IMR-90 (cell line): Measurements from ENCODE around the gene TNRC18. TPM values are rescaled to one million over a fixed set of nuclear protein-coding genes. Genes with fewer than 3 reads are reported as not detected.
"Not testable (repeated sequence)": the region's sequence is repeated elsewhere in the genome, so short reads cannot be mapped to it uniquely, and the experiment has no call there.

Source experiments
- ATAC-seq: fragments of 200-7000 bp; cut with Tn5 transposase; 2 replicates; pipeline ENCODE4 v1.9.1; 2020; ENCODE audit warnings: low read depth, mild to moderate bottlenecking, moderate library complexity
- BruUV-seq: library from RNA; stranded (reverse); fragments of 400-500 nt; replicated peaks from 2 replicates; lab custom pipeline; 2021; lab: Mats Ljungman, UMichigan
- CTCF ChIA-PET: fragments of 300-600 bp; formaldehyde crosslinking; extraction: SDS; loops from one replicate; lab custom pipeline; 2021; ENCODE audit warnings: antibody characterized with exemption; lab: Yijun Ruan, JAX
- POLR2A ChIA-PET: fragments of 300-600 bp; sonication (Branson Sonifier 250); formaldehyde crosslinking; loops from one replicate; lab custom pipeline; 2022; ENCODE audit warnings: antibody characterized with exemption; ENCODE audit not compliant: unreplicated experiment; lab: Charles Lee
- DNase-seq: peaks from one replicate; pipeline ENCODE4 v3.0.0; 2013
- H2AFZ ChIP-seq: replicated peaks from 2 replicates; pipeline ENCODE3; 2013; ENCODE audit warnings: low read length, mild to moderate bottlenecking; ENCODE audit not compliant: poor library complexity
- H2AK5ac ChIP-seq: 2 replicates; pipeline ENCODE4 v1.6.1; 2013; ENCODE audit warnings: low read depth, low read length, inconsistent platforms
- H2AK9ac ChIP-seq: replicated peaks from 2 replicates; pipeline ENCODE3; 2013; ENCODE audit warnings: mild to moderate bottlenecking, low read depth, low read length, moderate library complexity; ENCODE audit not compliant: poor library complexity
- H2BK120ac ChIP-seq: 2 replicates; pipeline ENCODE4 v1.6.1; 2013; ENCODE audit warnings: low read depth, low read length, inconsistent platforms
- H2BK15ac ChIP-seq: 3 replicates; pipeline ENCODE4 v1.6.1; 2013; ENCODE audit warnings: low read depth, low read length, inconsistent platforms
- H2BK20ac ChIP-seq: 2 replicates; pipeline ENCODE4 v1.6.1; 2013; ENCODE audit warnings: low read depth, mild to moderate bottlenecking, inconsistent platforms, low read length, moderate library complexity
- H2BK5ac ChIP-seq: 2 replicates; pipeline ENCODE4 v1.6.1; 2013; ENCODE audit warnings: mild to moderate bottlenecking, low read depth, low read length, inconsistent platforms; ENCODE audit not compliant: poor library complexity, severe bottlenecking
- H3K14ac ChIP-seq: replicated peaks from 2 replicates; pipeline ENCODE4 v1.6.1; 2013; ENCODE audit warnings: low read depth, low read length, inconsistent platforms
- H3K18ac ChIP-seq: 2 replicates; pipeline ENCODE4 v1.6.1; 2013; ENCODE audit warnings: low read depth, low read length, control low read depth
- H3K23ac ChIP-seq: 2 replicates; pipeline ENCODE4 v1.6.1; 2013; ENCODE audit warnings: low read depth, low read length, inconsistent platforms
- H3K27ac ChIP-seq: 2 replicates; pipeline ENCODE4 v1.5.1; 2013; ENCODE audit warnings: mild to moderate bottlenecking, control low read depth, low read length; ENCODE audit not compliant: insufficient read depth
- H3K27me3 ChIP-seq: 2 replicates; pipeline ENCODE4 v1.6.1; 2013; ENCODE audit warnings: low read length; ENCODE audit not compliant: control insufficient read depth, insufficient read depth
- H3K36me3 ChIP-seq: 2 replicates; pipeline ENCODE4 v1.6.1; 2013; ENCODE audit warnings: low read length, mixed read lengths; ENCODE audit not compliant: control insufficient read depth, insufficient read depth
- H3K4ac ChIP-seq: 2 replicates; pipeline ENCODE4 v1.6.1; 2013; ENCODE audit warnings: low read depth, low read length, inconsistent platforms
- H3K4me1 ChIP-seq: 2 replicates; pipeline ENCODE4 v1.6.1; 2013; ENCODE audit warnings: low read length, mixed read lengths; ENCODE audit not compliant: control insufficient read depth, insufficient read depth
- H3K4me2 ChIP-seq: 2 replicates; pipeline ENCODE4 v1.6.1; 2013; ENCODE audit warnings: low read depth, mild to moderate bottlenecking, control low read depth, low read length, moderate library complexity
- H3K4me3 ChIP-seq: 2 replicates; pipeline ENCODE4 v1.5.1; 2013; ENCODE audit warnings: low read depth, mild to moderate bottlenecking, control low read depth, low read length, moderate library complexity; ENCODE audit not compliant: insufficient read depth
- H3K56ac ChIP-seq: 2 replicates; pipeline ENCODE4 v1.6.1; 2013; ENCODE audit warnings: low read length, inconsistent platforms; ENCODE audit not compliant: insufficient read depth; ENCODE audit errors: extremely low read depth
- H3K79me1 ChIP-seq, 2 experiments: 2 replicates each; pipeline ENCODE4 v1.6.1; 2013; ENCODE audit warnings: low read length in 2 of 2, inconsistent platforms in 1 of 2, low read depth in 1 of 2
- H3K9ac ChIP-seq: 2 replicates; pipeline ENCODE4 v1.6.1; 2013; ENCODE audit warnings: low read depth, low read length, control low read depth
- H3K9me1 ChIP-seq: 2 replicates; pipeline ENCODE4 v1.6.1; 2013; ENCODE audit warnings: low read length, inconsistent platforms; ENCODE audit not compliant: insufficient read depth
- H3K9me3 ChIP-seq: 2 replicates; pipeline ENCODE4 v1.6.1; 2013; ENCODE audit warnings: low read length; ENCODE audit not compliant: control insufficient read depth, insufficient read depth
- H4K20me1 ChIP-seq: 2 replicates; pipeline ENCODE4 v1.6.1; 2013; ENCODE audit warnings: low read length, inconsistent platforms; ENCODE audit not compliant: insufficient read depth
- H4K5ac ChIP-seq: 2 replicates; pipeline ENCODE4 v1.6.1; 2013; ENCODE audit warnings: mild to moderate bottlenecking, low read depth, low read length, control low read depth
- H4K8ac ChIP-seq, 2 experiments: 2 replicates each; pipeline ENCODE4 v1.6.1; 2013; ENCODE audit warnings: low read depth in 2 of 2, low read length in 2 of 2, control low read depth in 1 of 2, inconsistent platforms in 1 of 2
- H4K91ac ChIP-seq: 2 replicates; pipeline ENCODE4 v1.6.1; 2013; ENCODE audit warnings: low read depth, low read length, inconsistent platforms; ENCODE audit not compliant: insufficient read depth
- CHD1 ChIP-seq: IDR thresholded peaks from 2 replicates; pipeline ENCODE4 v1.6.1; 2012; ENCODE audit warnings: low read depth, low read length, improper control_type of control experiment
- ELK1 ChIP-seq: fragments of 150-350 bp; IDR thresholded peaks from 2 replicates; pipeline ENCODE4 v1.6.1; 2016; ENCODE audit warnings: low read depth, mild to moderate bottlenecking, low read length, moderate library complexity, borderline replicate concordance
- FOS ChIP-seq: fragments of 150-350 bp; IDR thresholded peaks from 2 replicates; pipeline ENCODE4 v1.6.1; 2016; ENCODE audit warnings: low read depth, low read length
- MAFK ChIP-seq: IDR thresholded peaks from 2 replicates; pipeline ENCODE4 v1.6.1; 2012; ENCODE audit warnings: low read depth, low read length, improper control_type of control experiment
- MAZ ChIP-seq: IDR thresholded peaks from 2 replicates; pipeline ENCODE4 v1.6.1; 2012; ENCODE audit warnings: low read depth, mild to moderate bottlenecking, low read length, improper control_type of control experiment, moderate library complexity, borderline replicate concordance
- NFE2L2 ChIP-seq: fragments of 150-350 bp; IDR thresholded peaks from 2 replicates; pipeline ENCODE4 v1.6.1; 2016; ENCODE audit warnings: low read depth, mild to moderate bottlenecking, low read length
- POLR2A ChIP-seq: IDR thresholded peaks from 2 replicates; pipeline ENCODE4 v1.6.1; 2012; ENCODE audit warnings: mild to moderate bottlenecking, low read depth, low read length
- RAD21 ChIP-seq: IDR thresholded peaks from 2 replicates; pipeline ENCODE4 v1.6.1; 2012; ENCODE audit warnings: low read length, improper control_type of control experiment
- WGBS, 2 experiments: methylation state at CpG; one replicate each; pipeline versions ENCODE4 v1.1.5 to v1.1.7; 2013; ENCODE audit warnings: missing lambda C conversion rate in 2 of 2; ENCODE audit not compliant: insufficient read length in 1 of 2; ENCODE audit errors: extremely low coverage in 2 of 2; 5-methylcytosine and 5-hydroxymethylcytosine counted together
- dilution Hi-C: fragments of 300-500 bp; cut with HindIII; formaldehyde crosslinking; loops from one replicate; pipeline ENCODE4 v1.14.3; 2018; ENCODE audit warnings: low sequenced_read_pairs; ENCODE audit not compliant: unreplicated experiment
- in situ Hi-C: fragments of 300-500 bp; cut with MboI; formaldehyde crosslinking; loops from 3 replicates; pipeline ENCODE4 v1.14.3; 2019; ENCODE audit warnings: low sequenced_read_pairs, inconsistent platforms, mixed read lengths
- intact Hi-C: fragments of 100-400 bp; cut with micrococcal nuclease; formaldehyde crosslinking; loops from 2 replicates; pipeline ENCODE4 v1.10.0; 2022
- polyA plus RNA-seq, 3 experiments: library from polyadenylated mRNA; depleted of rRNA; stranded (reverse); fragments of >200 nt; gene quantifications; 2 replicates each; pipeline ENCODE4 v1.2.3, GENCODE V29; 2012; ENCODE audit warnings: low replicate concordance in 1 of 3
- total RNA-seq: library from RNA; depleted of rRNA; stranded (reverse); fragments of >200 nt; gene quantifications from 2 replicates; pipeline ENCODE4 v1.2.3, GENCODE V29; 2012

Gene TNRC18
- total and polyA plus RNA-seq, 2 of the 4 experiments (the other 2 are of a cell fraction): 4.7 to 29.6 TPM

GRCh38 chr7:5287802-5288201 is 135.8 kb downstream of the TNRC18 start:
- in situ Hi-C loops (no loop called here), intact Hi-C loops (no loop called here), dilution Hi-C loops (no loop called here)
- WGBS, 2 experiments: no CpG with 5 or more reads among the region's 19 CpGs
- H3K79me1 ChIP-seq: no peaks in the 10 kb centered on the region
- no peak for DNase-seq
- no peak for ATAC-seq
- H3K4me3 ChIP-seq: no peak overlapping the region
- H3K23ac ChIP-seq: no peak overlapping the region
- H2AK5ac ChIP-seq: no peak overlapping the region
- H3K56ac ChIP-seq: no peak overlapping the region
- no peak overlapping the region for H2AK9ac ChIP-seq
- no peak overlapping the region for H4K8ac ChIP-seq
- no peak overlapping the region for H3K9ac ChIP-seq
- no TSS peak for BruUV-seq
- H3K18ac ChIP-seq: no peak overlapping the region
- ChIA-PET POLR2A (no interaction called here), CTCF (no interaction called here)
- H3K4me1 ChIP-seq: no peaks in the 10 kb centered on the region
- H3K9me3 ChIP-seq: no peaks in the 10 kb centered on the region
- no peaks in the 10 kb centered on the region for H3K27me3 ChIP-seq
- no peak overlapping the region for H3K4me2 ChIP-seq
- H4K91ac ChIP-seq: no peak overlapping the region
- H4K20me1 ChIP-seq: 0 out of 2 replicates have a peak, but pooled peaks cover 5% of the 10 kb centered on the region
- H3K14ac ChIP-seq: no peak overlapping the region
- no peak overlapping the region for H3K4ac ChIP-seq
- no peak overlapping the region for H3K27ac ChIP-seq
- no peaks in the 10 kb centered on the region for H3K9me1 ChIP-seq
- H2BK15ac ChIP-seq: no peak overlapping the region
- H4K5ac ChIP-seq: no peak overlapping the region
- H3K36me3 ChIP-seq: peaks cover 9% of the 10 kb centered on the region; the same call in 1 of the 2 replicates
- H2BK120ac ChIP-seq: no peak overlapping the region
- TF ChIP-seq FOS (no peak), MAZ (no peak), NFE2L2 (no peak), POLR2A (no peak), MAFK (no peak), ELK1 (no peak), RAD21 (no peak), CHD1 (no peak)
- no peak overlapping the region for H2BK5ac ChIP-seq
- H2AFZ ChIP-seq: no peak overlapping the region
- H2BK20ac ChIP-seq: no peak overlapping the region

GRCh38 chr7:5287373-5287772 is 136.3 kb downstream of the TNRC18 start:
- BruUV-seq, in situ Hi-C loops, H2AK9ac ChIP-seq, H3K4ac ChIP-seq, H2BK20ac ChIP-seq, H3K4me1 ChIP-seq, ATAC-seq, H3K9me3 ChIP-seq, H3K23ac ChIP-seq, intact Hi-C loops, dilution Hi-C loops, H3K27me3 ChIP-seq, H3K14ac ChIP-seq, H3K56ac ChIP-seq, H4K91ac ChIP-seq, H2BK15ac ChIP-seq, H3K36me3 ChIP-seq, H3K4me2 ChIP-seq, H3K9ac ChIP-seq, POLR2A ChIA-PET, H3K27ac ChIP-seq, H2AK5ac ChIP-seq, H4K5ac ChIP-seq, CTCF ChIA-PET, H2BK120ac ChIP-seq, H3K18ac ChIP-seq, H4K20me1 ChIP-seq, H2BK5ac ChIP-seq, H4K8ac ChIP-seq, H3K9me1 ChIP-seq, DNase-seq, H3K79me1 ChIP-seq, H3K4me3 ChIP-seq, H2AFZ ChIP-seq: not testable (repeated sequence)
- WGBS, 2 experiments: 100% methylated on average over 2 of the region's 5 CpGs; no CpG with 5 or more reads in 1 of the 2 experiments
